Eye (tissue), 1 donor: Measurements from ENCODE around the gene GPC1.
A peak's percentile ranks its signal among the peaks of the same experiment; 100 is the strongest.

Experiments used
- DNase-seq: peaks from one replicate; pipeline ENCODE4 v3.0.0-alpha.2; 2015

GPC1 gene

GRCh38 chr2:240397924-240398645 lies 37.4 kb upstream of the GPC1 start:
- peak; percentile 24 for DNase-seq

DNA sequence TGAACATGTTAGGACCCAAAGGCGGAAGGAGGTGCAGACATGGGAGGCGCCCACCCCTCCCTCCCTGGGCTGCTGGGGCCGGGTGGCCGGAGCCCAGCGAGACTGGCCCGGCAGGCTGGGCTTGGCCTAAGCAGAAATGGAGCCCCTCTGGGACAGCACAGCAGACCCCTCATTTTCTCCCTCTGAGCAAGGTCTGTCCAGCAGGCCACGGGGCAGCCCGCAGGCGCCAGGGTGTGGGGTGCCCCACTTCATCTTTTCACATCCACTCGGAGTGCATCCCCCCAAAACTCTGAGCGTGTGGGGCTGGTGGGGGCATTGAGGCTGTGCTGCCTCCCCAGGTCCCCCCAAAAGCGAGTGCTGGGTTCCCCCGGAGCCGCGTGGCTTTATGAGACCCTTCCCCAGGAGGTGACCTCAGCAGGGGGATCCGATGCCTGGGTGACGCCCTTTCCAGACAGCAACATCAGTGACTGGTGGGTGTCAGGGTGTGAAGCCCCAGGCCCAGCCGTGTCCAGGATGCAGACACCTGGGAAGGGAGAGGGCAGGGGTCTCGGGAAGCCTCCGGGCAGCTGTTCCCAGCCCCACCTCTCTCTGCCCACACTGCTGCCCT lies 36.7 kb upstream of the GPC1 start:
- DNase-seq = no peak

- DNase-seq = no peak
These were observed 35.8 kb upstream of the GPC1 start for GRCh38 chr2:240399419-240400324.

GRCh38 chr2:240400371-240401161 lies 34.9 kb upstream of the GPC1 start:
- no peak for DNase-seq

DNA sequence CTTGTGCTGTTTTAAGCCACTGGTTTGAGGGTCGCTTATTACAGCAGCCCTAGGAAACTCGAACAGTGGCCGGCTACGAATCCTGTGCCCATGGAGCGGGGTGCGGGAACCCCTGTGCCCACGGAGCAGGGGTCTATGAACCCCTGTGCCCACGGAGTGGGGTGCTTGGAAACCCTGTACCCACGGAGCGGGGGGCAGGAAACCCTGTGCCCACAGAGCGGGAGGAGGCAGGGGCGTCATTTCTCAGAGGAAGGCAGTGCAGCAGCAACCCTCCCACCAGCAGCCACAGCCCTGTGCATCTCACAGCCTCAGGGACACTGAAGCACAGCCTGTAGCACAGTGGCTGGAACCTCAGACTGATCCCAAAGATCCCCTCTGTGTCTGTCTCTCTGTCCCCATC lies 34.2 kb upstream of the GPC1 start:
- DNase-seq = no peak

DNA sequence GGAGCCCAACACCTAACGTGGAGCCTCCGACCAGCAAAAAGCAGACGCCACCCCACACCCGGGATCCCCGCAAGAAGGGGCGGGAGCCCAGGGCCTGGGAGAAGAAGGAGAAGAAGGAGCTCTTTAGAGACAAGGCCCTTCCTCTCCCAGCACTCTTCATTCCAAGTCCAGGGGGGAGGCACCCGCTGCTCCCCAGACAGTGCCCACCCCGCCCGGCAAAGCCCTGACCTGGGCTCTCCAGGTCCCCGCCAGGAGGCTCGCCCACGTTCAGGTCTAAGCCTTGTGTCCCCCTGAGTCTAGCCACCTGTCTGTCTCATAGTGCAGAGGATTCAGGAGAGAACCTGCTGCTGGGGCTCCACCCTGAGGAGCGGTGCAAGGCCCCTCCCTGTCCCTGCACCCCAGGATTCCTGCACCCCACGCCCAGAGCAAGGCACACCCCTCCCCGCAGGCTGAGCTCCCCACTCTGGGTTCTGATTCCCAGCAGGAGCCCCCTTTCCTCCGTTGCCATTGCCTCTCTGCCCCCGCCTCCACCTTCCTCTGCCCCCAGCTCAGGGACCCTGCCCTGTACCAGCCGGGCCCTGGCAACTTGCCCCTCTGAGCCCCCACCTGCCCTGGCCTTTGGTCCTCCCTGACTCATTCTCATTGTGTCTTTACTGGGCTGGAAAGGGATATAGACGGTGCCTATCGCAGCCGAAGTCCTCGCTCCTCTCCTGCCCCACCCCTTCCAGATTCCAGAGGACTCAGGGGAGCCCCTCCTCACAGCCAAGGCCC lies 33.5 kb upstream of the GPC1 start:
- DNase-seq = no peak

- DNase-seq = no peak
These were observed 32.7 kb upstream of the GPC1 start for GRCh38 chr2:240402566-240403272.

DNA sequence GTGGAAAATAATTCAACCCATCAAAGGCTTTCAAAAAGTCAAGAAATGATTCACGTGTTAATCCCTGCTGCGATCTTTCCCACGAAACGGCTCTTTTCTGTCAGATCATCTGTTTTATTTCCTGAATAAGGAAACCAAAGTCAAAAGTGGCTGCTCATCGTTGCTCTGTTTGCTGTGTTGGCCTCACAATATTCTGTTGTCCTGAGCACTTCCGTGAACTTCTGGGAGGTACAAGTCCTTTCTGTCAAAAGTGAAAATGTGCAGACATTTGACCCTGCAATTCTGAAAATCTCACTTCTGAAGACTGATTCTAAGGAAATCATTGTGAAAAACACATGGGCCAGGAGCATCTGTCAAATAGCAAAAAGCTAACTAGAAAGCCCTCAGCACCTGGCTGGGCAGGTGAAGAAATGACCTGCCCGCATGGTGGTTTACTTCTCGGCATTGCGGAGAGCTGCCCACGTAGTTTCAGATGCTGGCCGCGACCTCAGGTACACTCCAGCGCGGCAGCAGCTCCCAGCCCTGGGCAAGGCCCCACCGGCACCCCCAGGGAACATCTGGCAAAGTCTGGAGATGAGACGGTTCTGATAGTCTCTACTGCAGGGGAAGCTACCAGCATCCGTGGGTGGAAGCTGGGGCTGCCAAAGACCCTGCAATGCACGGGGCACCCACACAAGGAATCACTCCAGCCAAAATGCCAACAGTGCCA lies 31.9 kb upstream of the GPC1 start:
- no peak for DNase-seq

- DNase-seq = no peak
These were observed 31.1 kb upstream of the GPC1 start for GRCh38 chr2:240404174-240404852.

- DNase-seq = no peak
These were observed 30.3 kb upstream of the GPC1 start for GRCh38 chr2:240405133-240405532.

GRCh38 chr2:240405684-240406313 lies 29.7 kb upstream of the GPC1 start:
- DNase-seq = no peak

DNA sequence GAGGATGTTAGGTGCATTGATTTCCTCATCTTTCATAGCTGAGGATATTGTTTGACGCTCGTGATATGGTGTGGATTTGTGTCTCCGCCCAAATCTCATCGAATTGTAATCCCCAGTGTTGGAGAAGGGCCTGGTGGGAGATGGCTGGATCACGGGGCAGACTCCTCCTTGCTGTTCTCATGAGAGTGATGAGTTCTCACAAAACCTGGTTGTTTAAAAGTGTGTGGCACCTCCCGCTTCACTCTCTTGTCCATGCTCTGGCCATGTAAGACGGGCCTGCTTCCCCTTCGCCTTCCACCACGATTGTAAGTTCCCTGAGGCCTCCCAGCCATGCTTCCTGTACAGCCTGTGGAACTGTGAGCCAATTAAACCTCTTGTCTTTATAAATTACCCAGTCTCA lies 28.4 kb upstream of the GPC1 start:
- no peak for DNase-seq

DNA sequence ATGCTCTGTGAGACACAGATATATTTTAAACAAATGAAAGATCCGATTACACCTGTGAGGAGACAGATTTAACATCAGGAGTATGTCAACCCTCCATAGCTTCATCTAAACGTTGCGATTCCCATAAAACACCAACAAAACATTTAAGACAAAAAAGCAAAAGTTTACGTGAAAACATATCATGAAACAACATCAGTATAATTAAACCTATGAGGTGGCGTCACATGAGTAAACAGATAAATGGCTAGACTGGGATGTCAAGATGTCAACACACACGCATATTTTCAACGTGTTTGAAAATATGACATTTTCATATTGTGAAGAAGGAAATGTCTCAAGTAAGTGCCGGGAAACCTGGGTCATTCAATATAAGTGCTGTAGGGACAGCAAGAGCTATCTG lies 25.5 kb upstream of the GPC1 start:
- no peak for DNase-seq

GRCh38 chr2:240410808-240411207 lies 24.7 kb upstream of the GPC1 start:
- no peak for DNase-seq

GRCh38 chr2:240411261-240412160 lies 24.0 kb upstream of the GPC1 start:
- no peak for DNase-seq

GRCh38 chr2:240412211-240412861 lies 23.1 kb upstream of the GPC1 start:
- peak; percentile 75 for DNase-seq

- DNase-seq = no peak
These were observed 22.3 kb upstream of the GPC1 start for GRCh38 chr2:240412975-240413812.
